H9 (cell line): ENCODE results near the gene NIN. TPM values are rescaled to one million over a fixed set of nuclear protein-coding genes. Genes with fewer than 3 reads are reported as not detected.

Experiments
- DNase-seq: peaks from one replicate; pipeline ENCODE4 v3.0.0-alpha.2; 2017
- H2AFZ ChIP-seq: one replicate; pipeline ENCODE4 v1.6.1; 2013; ENCODE audit warnings: mild to moderate bottlenecking, low read length, control low read depth, moderate library complexity
- H2AK5ac ChIP-seq: 2 replicates; pipeline ENCODE4 v1.6.1; 2013; ENCODE audit warnings: low read length, control low read depth, mixed read lengths; ENCODE audit not compliant: insufficient read length
- H2BK120ac ChIP-seq: one replicate; pipeline ENCODE4 v1.6.1; 2013; ENCODE audit warnings: low read depth, mild to moderate bottlenecking, low read length, control low read depth, inconsistent platforms; ENCODE audit not compliant: poor library complexity, severe bottlenecking
- H2BK12ac ChIP-seq: 2 replicates; pipeline ENCODE4 v1.6.1; 2013; ENCODE audit warnings: low read length, control low read depth, mixed read lengths, low read depth; ENCODE audit not compliant: insufficient read length
- H2BK15ac ChIP-seq: 2 replicates; pipeline ENCODE4 v1.6.1; 2013; ENCODE audit warnings: low read depth, low read length, control low read depth
- H2BK20ac ChIP-seq: one replicate; pipeline ENCODE4 v1.6.1; 2013; ENCODE audit warnings: low read depth, mild to moderate bottlenecking, low read length, control low read depth, inconsistent platforms; ENCODE audit not compliant: poor library complexity, severe bottlenecking
- H2BK5ac ChIP-seq: 2 replicates; pipeline ENCODE4 v1.6.1; 2013; ENCODE audit warnings: low read length, control low read depth, mixed read lengths; ENCODE audit not compliant: insufficient read length
- H3K14ac ChIP-seq: 2 replicates; pipeline ENCODE4 v1.6.1; 2013; ENCODE audit warnings: low read length, control low read depth; ENCODE audit not compliant: insufficient read depth
- H3K18ac ChIP-seq: 2 replicates; pipeline ENCODE4 v1.6.1; 2013; ENCODE audit warnings: low read depth, mild to moderate bottlenecking, mixed read lengths, low read length, control low read depth; ENCODE audit not compliant: insufficient read length
- H3K23ac ChIP-seq: 2 replicates; pipeline ENCODE4 v1.6.1; 2013; ENCODE audit warnings: low read length, control low read depth, mixed read lengths, low read depth; ENCODE audit not compliant: insufficient read length
- H3K23me2 ChIP-seq: 2 replicates; pipeline ENCODE4 v1.6.1; 2013; ENCODE audit warnings: low read depth, mild to moderate bottlenecking, mixed read lengths, low read length, control low read depth; ENCODE audit not compliant: insufficient read length, poor library complexity, severe bottlenecking
- H3K27ac ChIP-seq: 2 replicates; pipeline ENCODE4 v1.5.1; 2013; ENCODE audit warnings: low read length, control low read depth, mixed read lengths, low read depth; ENCODE audit not compliant: insufficient read length
- H3K27me3 ChIP-seq: 2 replicates; pipeline ENCODE4 v1.6.1; 2013; ENCODE audit warnings: low read length, control low read depth, inconsistent platforms; ENCODE audit not compliant: insufficient read depth
- H3K4ac ChIP-seq: 2 replicates; pipeline ENCODE4 v1.6.1; 2013; ENCODE audit warnings: low read depth, mild to moderate bottlenecking, control low read depth, inconsistent platforms, low read length, moderate library complexity
- H3K4me1 ChIP-seq: 2 replicates; pipeline ENCODE4 v1.6.1; 2013; ENCODE audit warnings: low read length, control low read depth, inconsistent platforms; ENCODE audit not compliant: insufficient read depth
- H3K4me2 ChIP-seq: 2 replicates; pipeline ENCODE4 v1.6.1; 2013; ENCODE audit warnings: low read length, control low read depth, mixed read lengths; ENCODE audit not compliant: insufficient read length, insufficient read depth
- H3K56ac ChIP-seq: 2 replicates; pipeline ENCODE4 v1.6.1; 2013; ENCODE audit warnings: low read depth, mild to moderate bottlenecking, mixed read lengths, low read length, control low read depth; ENCODE audit not compliant: insufficient read length
- H3K79me1 ChIP-seq: 2 replicates; pipeline ENCODE4 v1.6.1; 2013; ENCODE audit warnings: low read depth, mild to moderate bottlenecking, moderate library complexity, low read length, control low read depth, inconsistent platforms; ENCODE audit not compliant: insufficient read depth, poor library complexity, severe bottlenecking
- H3K79me2 ChIP-seq: 2 replicates; pipeline ENCODE4 v1.6.1; 2013; ENCODE audit warnings: low read length, control low read depth, inconsistent platforms; ENCODE audit not compliant: insufficient read depth
- H3K9ac ChIP-seq: 2 replicates; pipeline ENCODE4 v1.6.1; 2013; ENCODE audit warnings: low read length, control low read depth, mixed read lengths; ENCODE audit not compliant: insufficient read length; ENCODE audit errors: extremely low read depth
- H3K9me3 ChIP-seq: one replicate; pipeline ENCODE4 v1.6.1; 2013; ENCODE audit warnings: low read depth, low read length, inconsistent platforms; ENCODE audit not compliant: control insufficient read depth
- H3T11ph ChIP-seq: one replicate; pipeline ENCODE4 v1.6.1; 2013; ENCODE audit warnings: mild to moderate bottlenecking, low read length, control low read depth, inconsistent platforms
- H4K20me1 ChIP-seq: one replicate; pipeline ENCODE4 v1.6.1; 2013; ENCODE audit not compliant: control insufficient read depth, insufficient read length, insufficient read depth
- H4K5ac ChIP-seq: 2 replicates; pipeline ENCODE4 v1.6.1; 2013; ENCODE audit warnings: low read depth, mild to moderate bottlenecking, mixed read lengths, low read length, control low read depth; ENCODE audit not compliant: insufficient read length
- H4K8ac ChIP-seq: replicated peaks from 2 replicates; pipeline ENCODE4 v1.6.1; 2013; ENCODE audit warnings: low read length, control low read depth, mixed read lengths, low read depth; ENCODE audit not compliant: insufficient read length
- H4K91ac ChIP-seq: 2 replicates; pipeline ENCODE4 v1.6.1; 2013; ENCODE audit warnings: low read depth, mild to moderate bottlenecking, moderate library complexity, mixed read lengths, low read length, control low read depth; ENCODE audit not compliant: insufficient read length
- H3K27ac Mint-ChIP-seq, 3 experiments: 2 replicates in 2 of 3; 3 replicates in 1 of 3; pipeline ENCODE4 v1.8.0; 2020 to 2021; ENCODE audit warnings: mixed read lengths in 3 of 3, mild to moderate bottlenecking in 1 of 3, moderate library complexity in 1 of 3
- H3K27me3 Mint-ChIP-seq: 2 replicates; pipeline ENCODE4 v1.8.0; 2021; ENCODE audit warnings: low read depth, mild to moderate bottlenecking, moderate library complexity, mixed read lengths
- H3K36me3 Mint-ChIP-seq, 3 experiments: 2 replicates in 2 of 3; 3 replicates in 1 of 3; pipeline ENCODE4 v1.8.0; 2020 to 2021; ENCODE audit warnings: low read depth in 3 of 3, mixed read lengths in 3 of 3; ENCODE audit not compliant: insufficient read depth in 1 of 3
- H3K4me1 Mint-ChIP-seq, 2 experiments: 2 replicates each; pipeline ENCODE4 v1.8.0; 2020; ENCODE audit warnings: mixed read lengths in 2 of 2
- H3K4me3 Mint-ChIP-seq, 2 experiments: 2 replicates in 1 of 2; 3 replicates in 1 of 2; pipeline ENCODE4 v1.8.0; 2020 to 2021; ENCODE audit warnings: mild to moderate bottlenecking in 2 of 2, mixed read lengths in 2 of 2, moderate library complexity in 1 of 2
- H3K9me3 Mint-ChIP-seq, 2 experiments: 2 replicates in 1 of 2; 3 replicates in 1 of 2; pipeline ENCODE4 v1.8.0; 2020; ENCODE audit warnings: mild to moderate bottlenecking in 2 of 2, mixed read lengths in 2 of 2, moderate library complexity in 1 of 2
- CTCF ChIP-seq: fragments of 200-600 bp; sonication (generic); conservative IDR thresholded peaks from 3 replicates; pipeline ENCODE4 v1.8.0; 2021; ENCODE audit warnings: antibody characterized with exemption, mild to moderate bottlenecking
- WGBS: extraction: QIAGEN DNeasy Blood & Tissue Kit; methylation state at CpG from one replicate; pipeline ENCODE4 v1.1.7; 2013; ENCODE audit warnings: missing lambda C conversion rate, low lambda C conversion rate, mixed read lengths; ENCODE audit not compliant: insufficient read length; ENCODE audit errors: extremely low coverage; 5-methylcytosine and 5-hydroxymethylcytosine counted together
- total RNA-seq: library from RNA; stranded (reverse); gene quantifications from 2 replicates; pipeline ENCODE4 v1.2.1, GENCODE V29; 2021

NIN gene
- total RNA-seq, 1 experiment from 2014 or later = 18.4 TPM

GRCh38 chr14:50826681-50827080 is 4.3 kb downstream of the NIN start:
- no peak overlapping the region for H2AFZ ChIP-seq
- H3K9me3 ChIP-seq = no peaks in the 10 kb centered on the region
- H2BK12ac ChIP-seq = no peak overlapping the region
- H2AK5ac ChIP-seq = no peak overlapping the region
- H3K4ac ChIP-seq = no peak overlapping the region
- no peaks in the 10 kb centered on the region for H3K79me1 ChIP-seq
- no peak overlapping the region for H3K27ac ChIP-seq
- H3K23ac ChIP-seq = no peak overlapping the region
- H3K4me2 ChIP-seq = no peak overlapping the region
- no peak overlapping the region for H4K91ac ChIP-seq
- H2BK120ac ChIP-seq = no peak overlapping the region
- no peak overlapping the region for H3T11ph ChIP-seq
- H3K4me1 Mint-ChIP-seq = peaks cover 49 to 50% of the 10 kb centered on the region in 2 experiments
- H3K18ac ChIP-seq = no peak overlapping the region
- peaks cover 82% of the 10 kb centered on the region for H3K27me3 Mint-ChIP-seq
- peaks cover 0 to 4% of the 10 kb centered on the region in 2 experiments; a peak in 1 of 5 replicates for H3K9me3 Mint-ChIP-seq
- H3K56ac ChIP-seq = no peak overlapping the region
- H4K5ac ChIP-seq = no peak overlapping the region
- no peaks in the 10 kb centered on the region; the same call in 1 of the 2 replicates for H3K79me2 ChIP-seq
- no peak overlapping the region; a peak in 1 of 7 replicates for H3K27ac Mint-ChIP-seq
- no CpG with 5 or more reads among the region's 8 CpGs for WGBS
- no peak overlapping the region for H2BK20ac ChIP-seq
- no peak overlapping the region for H4K8ac ChIP-seq
- TF ChIP-seq CTCF = no peak
- no peak overlapping the region for H3K4me3 Mint-ChIP-seq
- H4K20me1 ChIP-seq = no peaks in the 10 kb centered on the region
- peaks cover 3% of the 10 kb centered on the region; the same call in 1 of the 2 replicates for H3K4me1 ChIP-seq
- DNase-seq = no peak
- no peak overlapping the region for H3K9ac ChIP-seq
- peaks cover 13% of the 10 kb centered on the region for H3K23me2 ChIP-seq
- no peak overlapping the region for H2BK5ac ChIP-seq
- H2BK15ac ChIP-seq = no peak overlapping the region
- H3K36me3 Mint-ChIP-seq = peaks cover 2 to 10% (median 2%) of the 10 kb centered on the region in 3 experiments
- no peak overlapping the region for H3K14ac ChIP-seq
- peaks cover 35% of the 10 kb centered on the region; the same call in 1 of the 2 replicates for H3K27me3 ChIP-seq
